OCI-LY7 (cell line): ENCODE results near the gene TGM5.

Source experiments
- EZH2phosphoT487 ChIP-seq: fragments of 200-600 bp; sonication (generic); IDR thresholded peaks from 2 replicates; pipeline ENCODE4 v1.6.1; 2018; ENCODE audit warnings: low read depth, borderline replicate concordance, mild to moderate bottlenecking, mixed run types, antibody characterized with exemption, low read length, moderate library complexity, mixed read lengths
- TF ChIP-seq, protein P1 (sequence below): fragments of 200-600 bp; sonication (generic); conservative IDR thresholded peaks from 2 replicates; pipeline ENCODE4 v1.5.1; 2014; ENCODE audit warnings: mild to moderate bottlenecking, antibody characterized with exemption, low read length, moderate library complexity, mixed read lengths

DNA sequence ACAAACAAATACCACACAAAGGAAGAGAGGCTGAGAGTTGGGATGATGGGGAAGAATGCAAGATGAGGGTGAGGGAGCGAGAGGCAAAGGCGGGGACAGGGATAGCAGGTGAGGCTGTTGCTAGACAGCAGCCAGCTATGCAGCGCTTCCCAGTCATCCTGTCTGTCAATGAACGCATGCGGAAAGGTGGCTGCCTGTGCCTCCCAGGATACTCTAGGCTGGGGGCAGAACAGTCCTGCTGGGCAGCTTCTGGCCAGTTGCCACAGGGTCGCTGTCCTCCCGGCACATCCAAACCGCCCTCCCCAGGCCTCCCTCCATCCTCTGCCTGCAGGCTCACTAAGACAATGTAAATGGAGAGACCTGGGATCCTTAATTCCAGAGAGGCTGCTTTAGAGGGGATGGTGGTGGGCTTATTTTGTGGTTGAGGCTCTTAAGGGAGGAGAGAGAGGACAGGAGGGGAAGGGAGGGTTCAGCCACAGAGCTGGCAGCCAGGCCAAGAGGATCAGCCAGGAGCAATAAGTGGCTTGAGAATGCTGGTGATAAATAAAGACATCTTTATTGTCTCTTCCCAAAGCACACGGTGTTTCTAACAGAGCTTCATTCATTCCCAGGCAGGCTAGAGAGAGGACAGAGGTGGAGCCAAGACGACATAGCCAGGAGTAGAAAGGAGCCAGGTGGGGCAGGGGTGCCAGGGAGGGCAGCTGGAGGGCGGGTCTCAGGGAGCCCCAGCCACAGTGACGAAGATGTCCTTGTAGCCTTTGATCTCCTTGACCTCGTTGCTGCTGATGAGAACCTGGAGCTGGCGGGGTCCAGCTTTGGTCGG, 9.2 kb upstream of the TGM5 start:
- TF ChIP-seq EZH2phosphoT487: no peak
- TF ChIP-seq, protein P1, sequence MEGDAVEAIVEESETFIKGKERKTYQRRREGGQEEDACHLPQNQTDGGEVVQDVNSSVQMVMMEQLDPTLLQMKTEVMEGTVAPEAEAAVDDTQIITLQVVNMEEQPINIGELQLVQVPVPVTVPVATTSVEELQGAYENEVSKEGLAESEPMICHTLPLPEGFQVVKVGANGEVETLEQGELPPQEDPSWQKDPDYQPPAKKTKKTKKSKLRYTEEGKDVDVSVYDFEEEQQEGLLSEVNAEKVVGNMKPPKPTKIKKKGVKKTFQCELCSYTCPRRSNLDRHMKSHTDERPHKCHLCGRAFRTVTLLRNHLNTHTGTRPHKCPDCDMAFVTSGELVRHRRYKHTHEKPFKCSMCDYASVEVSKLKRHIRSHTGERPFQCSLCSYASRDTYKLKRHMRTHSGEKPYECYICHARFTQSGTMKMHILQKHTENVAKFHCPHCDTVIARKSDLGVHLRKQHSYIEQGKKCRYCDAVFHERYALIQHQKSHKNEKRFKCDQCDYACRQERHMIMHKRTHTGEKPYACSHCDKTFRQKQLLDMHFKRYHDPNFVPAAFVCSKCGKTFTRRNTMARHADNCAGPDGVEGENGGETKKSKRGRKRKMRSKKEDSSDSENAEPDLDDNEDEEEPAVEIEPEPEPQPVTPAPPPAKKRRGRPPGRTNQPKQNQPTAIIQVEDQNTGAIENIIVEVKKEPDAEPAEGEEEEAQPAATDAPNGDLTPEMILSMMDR: no peak
